SU-DHL-6 (cell line): Measurements from ENCODE around the gene MARCHF4.

Experiments
- H2AFZ ChIP-seq: fragments of 200-600 bp; sonication (generic); 2 replicates; pipeline ENCODE4 v1.6.1; 2014; ENCODE audit warnings: low read depth, mild to moderate bottlenecking, moderate library complexity, mixed read lengths, antibody characterized with exemption, low read length; ENCODE audit not compliant: severe bottlenecking
- H3F3A ChIP-seq: fragments of 200-600 bp; shearing (Covaris generic); 2 replicates; pipeline ENCODE4 v1.6.0; 2016; ENCODE audit warnings: antibody characterized with exemption, mild to moderate bottlenecking; ENCODE audit not compliant: insufficient read depth
- H3K27ac ChIP-seq: fragments of 200-600 bp; sonication (generic); 2 replicates; pipeline ENCODE4 v1.5.1; 2016; ENCODE audit warnings: low read depth, mild to moderate bottlenecking, low read length, moderate library complexity, mixed read lengths
- H3K27me3 ChIP-seq: fragments of 200-600 bp; sonication (generic), shearing (Covaris generic); 2 replicates; pipeline ENCODE4 v1.6.0; 2014; ENCODE audit warnings: mild to moderate bottlenecking, low read length
- H3K36me3 ChIP-seq: fragments of 200-600 bp; sonication (generic); 2 replicates; pipeline ENCODE4 v1.6.1; 2014; ENCODE audit warnings: mild to moderate bottlenecking, low read length, mixed read lengths
- H3K4me2 ChIP-seq: fragments of 300-600, 200-600 bp; shearing (Covaris generic), sonication (generic); 2 replicates; pipeline ENCODE4 v1.6.0; 2014; ENCODE audit warnings: low read length, low read depth, mild to moderate bottlenecking; ENCODE audit not compliant: poor library complexity, severe bottlenecking
- H3K4me3 ChIP-seq: fragments of 200-600 bp; sonication (generic); 2 replicates; pipeline ENCODE4 v1.5.1; 2014; ENCODE audit warnings: antibody characterized with exemption, low read length, mild to moderate bottlenecking, mixed read lengths; ENCODE audit not compliant: insufficient read depth, poor library complexity, severe bottlenecking
- H3K79me2 ChIP-seq: fragments of 200-600 bp; sonication (generic); 2 replicates; pipeline ENCODE4 v1.6.1; 2014; ENCODE audit warnings: mild to moderate bottlenecking, low read length, moderate library complexity; ENCODE audit not compliant: insufficient read depth
- H3K9ac ChIP-seq: fragments of 200-600 bp; sonication (generic); 2 replicates; pipeline ENCODE4 v1.7.0; 2014; ENCODE audit warnings: mild to moderate bottlenecking, low read length
- H3K9me2 ChIP-seq: fragments of 200-600 bp; sonication (generic); replicated peaks from 2 replicates; pipeline ENCODE4 v1.6.1; 2014; ENCODE audit warnings: low read length; ENCODE audit not compliant: insufficient read depth
- H3K9me3 ChIP-seq: fragments of 200-600 bp; sonication (generic); 2 replicates; pipeline ENCODE4 v1.6.1; 2014; ENCODE audit warnings: low read length, mixed read lengths; ENCODE audit not compliant: insufficient read depth
- H4K20me1 ChIP-seq: fragments of 200-600 bp; sonication (generic); 2 replicates; pipeline ENCODE4 v1.6.1; 2014; ENCODE audit warnings: low read depth, mild to moderate bottlenecking, antibody characterized with exemption, low read length, moderate library complexity, mixed read lengths
- EZH2phosphoT487 ChIP-seq: fragments of 200-600 bp; sonication (generic), shearing (Covaris generic); conservative IDR thresholded peaks from 2 replicates; pipeline ENCODE4 v1.6.1; 2018; ENCODE audit warnings: mild to moderate bottlenecking, antibody characterized with exemption, low read length, moderate library complexity, mixed read lengths
- TF ChIP-seq, protein P1 (sequence below): fragments of 200-600 bp; sonication (generic); IDR thresholded peaks from one replicate; pipeline ENCODE4 v1.5.1; 2017; ENCODE audit warnings: antibody characterized with exemption, mild to moderate bottlenecking, low read length, moderate library complexity; ENCODE audit not compliant: insufficient read depth, poor library complexity, severe bottlenecking

MARCHF4 gene

DNA sequence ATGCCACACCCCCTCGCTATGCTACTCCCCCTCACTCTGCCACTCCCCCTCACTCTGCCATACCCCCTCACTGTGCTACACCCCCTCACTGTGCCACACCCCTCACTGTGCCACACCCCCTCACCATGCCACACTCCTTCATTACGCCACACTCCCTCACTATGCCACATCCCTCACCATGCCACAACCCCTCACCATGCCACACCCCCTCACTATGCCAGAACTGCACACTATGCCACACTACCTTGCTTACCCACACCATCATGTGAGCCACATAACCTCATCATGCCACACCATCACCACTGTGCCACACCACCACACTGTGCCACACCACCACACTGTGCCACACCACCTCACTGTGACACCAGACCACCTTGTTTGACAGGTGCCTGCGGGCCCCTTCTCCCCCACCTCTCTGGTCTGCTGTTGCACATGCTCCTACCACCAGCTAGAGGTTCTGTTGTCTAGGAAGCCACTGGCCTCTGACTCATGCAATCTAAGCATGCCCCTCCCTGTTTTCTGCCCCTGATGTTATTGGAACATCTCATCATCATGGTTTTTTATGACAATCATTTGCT is 22.0 kb downstream of the MARCHF4 start:
- H3F3A ChIP-seq, result no peaks in the 10 kb centered on the region
- H3K9ac ChIP-seq, result no peak overlapping the region
- no peaks in the 10 kb centered on the region for H3K79me2 ChIP-seq
- H3K27me3 ChIP-seq, result no peaks in the 10 kb centered on the region
- TF ChIP-seq, protein P1, sequence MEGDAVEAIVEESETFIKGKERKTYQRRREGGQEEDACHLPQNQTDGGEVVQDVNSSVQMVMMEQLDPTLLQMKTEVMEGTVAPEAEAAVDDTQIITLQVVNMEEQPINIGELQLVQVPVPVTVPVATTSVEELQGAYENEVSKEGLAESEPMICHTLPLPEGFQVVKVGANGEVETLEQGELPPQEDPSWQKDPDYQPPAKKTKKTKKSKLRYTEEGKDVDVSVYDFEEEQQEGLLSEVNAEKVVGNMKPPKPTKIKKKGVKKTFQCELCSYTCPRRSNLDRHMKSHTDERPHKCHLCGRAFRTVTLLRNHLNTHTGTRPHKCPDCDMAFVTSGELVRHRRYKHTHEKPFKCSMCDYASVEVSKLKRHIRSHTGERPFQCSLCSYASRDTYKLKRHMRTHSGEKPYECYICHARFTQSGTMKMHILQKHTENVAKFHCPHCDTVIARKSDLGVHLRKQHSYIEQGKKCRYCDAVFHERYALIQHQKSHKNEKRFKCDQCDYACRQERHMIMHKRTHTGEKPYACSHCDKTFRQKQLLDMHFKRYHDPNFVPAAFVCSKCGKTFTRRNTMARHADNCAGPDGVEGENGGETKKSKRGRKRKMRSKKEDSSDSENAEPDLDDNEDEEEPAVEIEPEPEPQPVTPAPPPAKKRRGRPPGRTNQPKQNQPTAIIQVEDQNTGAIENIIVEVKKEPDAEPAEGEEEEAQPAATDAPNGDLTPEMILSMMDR, result no peak
- no peak for TF ChIP-seq EZH2phosphoT487
- no peak overlapping the region for H3K4me2 ChIP-seq
- H3K9me2 ChIP-seq, result no peaks in the 10 kb centered on the region
- no peaks in the 10 kb centered on the region for H4K20me1 ChIP-seq
- H3K9me3 ChIP-seq, result no peaks in the 10 kb centered on the region
- no peaks in the 10 kb centered on the region for H3K36me3 ChIP-seq
- no peak overlapping the region for H3K4me3 ChIP-seq
- no peak overlapping the region for H3K27ac ChIP-seq
- H2AFZ ChIP-seq, result no peak overlapping the region

DNA sequence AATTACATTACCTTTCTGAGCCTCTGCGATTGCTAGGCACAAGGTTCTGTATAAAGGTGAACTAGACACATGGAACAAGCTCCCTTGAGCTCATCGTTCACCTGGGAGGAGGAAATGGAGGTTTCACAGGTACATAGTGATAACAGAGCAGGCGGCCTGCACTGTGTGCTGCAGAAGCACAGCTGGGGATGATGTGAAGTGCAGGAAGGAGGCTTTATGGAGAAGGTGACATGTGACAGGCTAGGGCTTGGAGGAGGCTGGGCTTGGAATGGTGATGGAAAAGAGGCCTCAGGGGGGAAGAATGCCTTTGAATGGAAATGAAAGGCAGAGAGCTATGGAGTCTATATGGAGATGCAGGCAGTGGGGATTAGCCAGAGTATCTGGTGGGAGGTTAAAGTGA is 22.9 kb downstream of the MARCHF4 start:
- Histone ChIP-seq H3K27me3 (no peaks in the 10 kb centered on the region), H4K20me1 (no peaks in the 10 kb centered on the region), H3K9ac (no peak overlapping the region), H3K36me3 (no peaks in the 10 kb centered on the region), H3K4me3 (no peak overlapping the region), H3F3A (no peaks in the 10 kb centered on the region), H3K27ac (no peak overlapping the region), H3K79me2 (no peaks in the 10 kb centered on the region), H3K9me3 (no peaks in the 10 kb centered on the region), H2AFZ (no peak overlapping the region), H3K4me2 (no peak overlapping the region), H3K9me2 (no peaks in the 10 kb centered on the region)
- no peak for TF ChIP-seq EZH2phosphoT487
- TF ChIP-seq, protein P1, result no peak

- H3K9ac ChIP-seq, result no peak overlapping the region
- no peaks in the 10 kb centered on the region for H4K20me1 ChIP-seq
- no peaks in the 10 kb centered on the region for H3F3A ChIP-seq
- no peak overlapping the region for H3K4me3 ChIP-seq
- no peak overlapping the region for H3K4me2 ChIP-seq
- H3K36me3 ChIP-seq, result no peaks in the 10 kb centered on the region
- H3K79me2 ChIP-seq, result no peaks in the 10 kb centered on the region
- no peaks in the 10 kb centered on the region for H3K9me2 ChIP-seq
- no peak overlapping the region for H3K27ac ChIP-seq
- no peak overlapping the region for H2AFZ ChIP-seq
- H3K27me3 ChIP-seq, result no peaks in the 10 kb centered on the region
- no peaks in the 10 kb centered on the region for H3K9me3 ChIP-seq
- TF ChIP-seq, protein P1, result no peak
- TF ChIP-seq EZH2phosphoT487, result no peak
These were observed 23.5 kb downstream of the MARCHF4 start for GRCh38 chr2:216348756-216349308.
